ENCODE results near the gene HOXD4. TPM values are rescaled to one million over a fixed set of nuclear protein-coding genes. Genes with fewer than 3 reads are reported as not detected.

The HOXD4 gene
- not detected for total RNA-seq

- Mint-ChIP-seq H3K27me3 (ENCODE audit: low read depth) (peaks cover 88% of the 10 kb centered on the region), H3K4me3 (no peak within 1 kb of the TSS), H3K4me1 (ENCODE audit: low read depth) (no peaks in the 10 kb centered on the region), H3K27ac (no peak within 1 kb of the TSS), H3K36me3 (ENCODE audit: low read depth) (no peaks in the 10 kb centered on the region), H3K9me3 (ENCODE audit: insufficient read depth) (no peaks in the 10 kb centered on the region)
- ATAC-seq, result no peak
- POLR2A ChIA-PET, result no interaction called here
- CTCF ChIA-PET, result interaction anchor here (0.7 to 1.2 kb wide), 3 partner anchors 11 to 500 kb away, joined by 3 to 5 read pairs (median 3); no protein-coding TSS in a partner anchor
- DNase-seq, result no peak
Measured at GRCh38 chr2:176151442-176152287, at the start of gene HOXD4. TSS of gene HOXD4 (plus strand) at chr2:176151550. CDS start at chr2:176151634, 84 bp downstream.

DNA sequence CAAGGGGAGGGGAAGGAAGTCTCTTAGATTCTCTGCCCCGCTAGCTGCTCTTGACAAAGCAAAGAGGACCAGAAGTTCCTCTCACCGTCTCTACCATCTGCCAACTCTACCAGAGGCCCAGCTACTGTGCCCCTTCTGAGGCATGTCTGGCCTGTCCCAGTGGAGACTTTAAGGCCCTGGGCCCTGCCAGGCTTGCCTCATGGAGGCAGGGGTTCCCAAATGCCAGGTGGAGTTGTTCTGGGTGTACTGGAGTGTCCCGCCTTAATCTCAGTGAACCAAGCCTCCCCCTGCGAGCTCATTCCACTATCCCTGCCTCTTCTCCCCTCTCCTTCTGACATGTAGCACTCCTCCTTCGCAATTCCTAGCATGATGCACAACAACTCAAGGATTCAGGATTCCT is 49.5 kb upstream of the HOXD4 start:
- CTCF ChIA-PET, result interaction anchor here (1.0 to 1.1 kb wide), 3 partner anchors 9 to 25 kb away, joined by 4 read pairs; no protein-coding TSS in a partner anchor
- no peak overlapping the region for H3K4me3 Mint-ChIP-seq
- POLR2A ChIA-PET, result no interaction called here

GRCh38 chr2:176102309-176102866 is 49.0 kb upstream of the HOXD4 start:
- DNase-seq, result no peak
- POLR2A ChIA-PET, result no interaction called here
- Mint-ChIP-seq H3K4me1 (ENCODE audit: low read depth) (peaks cover 5% of the 10 kb centered on the region), H3K9me3 (ENCODE audit: insufficient read depth) (no peaks in the 10 kb centered on the region), H3K36me3 (ENCODE audit: low read depth) (peaks cover 6% of the 10 kb centered on the region), H3K27ac (no peak overlapping the region), H3K4me3 (no peak overlapping the region), H3K27me3 (ENCODE audit: low read depth) (peaks cover 85% of the 10 kb centered on the region)
- no peak for ATAC-seq
- CTCF ChIA-PET, result interaction anchor here (1.0 to 1.1 kb wide), 4 partner anchors 8 to 64 kb away, joined by 3 to 4 read pairs (median 4); no protein-coding TSS in a partner anchor

More for the DNA sequence above, 49.5 kb upstream of the HOXD4 start:
- DNase-seq (no peak), ATAC-seq (no peak)
- Mint-ChIP-seq H3K27me3 (ENCODE audit: low read depth) (peaks cover 85% of the 10 kb centered on the region), H3K27ac (no peak overlapping the region), H3K36me3 (ENCODE audit: low read depth) (peaks cover 6% of the 10 kb centered on the region), H3K4me1 (ENCODE audit: low read depth) (peaks cover 8% of the 10 kb centered on the region), H3K9me3 (ENCODE audit: insufficient read depth) (no peaks in the 10 kb centered on the region)

DNA sequence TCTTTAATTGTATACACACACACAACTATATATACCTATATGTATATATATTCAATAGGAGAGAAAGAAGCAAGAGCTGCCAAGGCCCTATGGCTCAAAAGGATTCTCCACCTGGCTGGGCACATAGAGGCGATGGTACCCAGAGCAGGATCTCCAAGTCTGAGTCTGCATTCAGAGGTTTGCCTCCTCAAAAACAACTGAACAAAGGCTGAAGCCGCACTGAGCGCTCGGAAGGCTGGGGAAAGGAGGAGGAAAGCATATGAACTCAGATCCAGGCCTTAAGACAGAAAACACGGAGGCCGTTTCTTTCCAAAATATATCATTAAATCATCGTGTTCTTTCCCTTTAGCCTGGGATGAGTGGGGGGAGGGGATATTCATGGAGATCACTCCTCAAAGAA is 48.2 kb upstream of the HOXD4 start:
- ChIA-PET POLR2A (no interaction called here), CTCF (interaction anchor here (1.1 kb wide), 1 partner anchor 63 kb away, joined by 3 read pairs; no protein-coding TSS in a partner anchor)
- no peak overlapping the region for H3K27ac Mint-ChIP-seq
- peaks cover 6% of the 10 kb centered on the region for H3K36me3 Mint-ChIP-seq (ENCODE audit: low read depth)
- no peak for DNase-seq
- no peak for ATAC-seq
- no peak overlapping the region for H3K4me3 Mint-ChIP-seq
- peaks cover 79% of the 10 kb centered on the region for H3K27me3 Mint-ChIP-seq (ENCODE audit: low read depth)
- no peaks in the 10 kb centered on the region for H3K9me3 Mint-ChIP-seq (ENCODE audit: insufficient read depth)
- H3K4me1 Mint-ChIP-seq (ENCODE audit: low read depth), result peaks cover 5% of the 10 kb centered on the region

DNA sequence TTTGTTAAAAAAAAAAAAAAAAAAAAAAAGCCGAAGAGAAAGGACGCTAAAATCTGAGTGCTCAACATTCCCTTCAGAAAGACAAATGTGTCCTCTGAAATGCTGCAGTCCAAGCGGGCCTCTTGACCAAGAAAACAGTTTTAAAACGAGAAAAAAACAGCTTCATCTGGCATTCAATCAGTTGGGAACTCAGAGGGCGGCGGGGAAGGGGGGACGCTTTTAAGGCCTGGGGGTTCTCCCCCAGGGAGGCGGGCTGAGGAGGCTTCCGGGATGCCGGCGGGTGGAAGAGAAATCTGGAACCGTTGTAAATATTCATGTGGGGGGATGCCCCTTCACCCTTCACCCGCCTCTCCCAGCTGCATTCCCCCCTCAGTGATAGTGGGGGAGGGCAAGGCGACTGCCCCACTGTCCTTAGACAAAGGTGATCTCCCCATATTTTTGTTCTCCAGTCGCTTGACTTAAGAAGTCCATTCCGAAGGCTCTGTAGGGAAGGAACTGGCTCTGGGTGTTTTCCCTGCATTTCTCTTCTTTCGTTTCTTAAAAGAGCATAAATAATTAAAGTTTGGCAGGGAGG is 47.5 kb upstream of the HOXD4 start:
- no peak for DNase-seq
- Mint-ChIP-seq H3K9me3 (ENCODE audit: insufficient read depth) (no peaks in the 10 kb centered on the region), H3K4me3 (no peak overlapping the region), H3K27ac (no peak overlapping the region), H3K36me3 (ENCODE audit: low read depth) (peaks cover 6% of the 10 kb centered on the region), H3K27me3 (ENCODE audit: low read depth) (peaks cover 78% of the 10 kb centered on the region), H3K4me1 (ENCODE audit: low read depth) (peaks cover 7% of the 10 kb centered on the region)
- ChIA-PET CTCF (interaction anchor here (1.1 kb wide), 1 partner anchor 21 kb away, joined by 4 read pairs; no protein-coding TSS in a partner anchor), POLR2A (interaction anchor here (1.0 kb wide), 1 partner anchor 10 kb away, joined by 3 read pairs; no protein-coding TSS in a partner anchor)
- ATAC-seq, result no peak

- no peaks in the 10 kb centered on the region for H3K9me3 Mint-ChIP-seq (ENCODE audit: insufficient read depth)
- ChIA-PET CTCF (interaction anchor here (0.7 to 1.1 kb wide), 3 partner anchors 22 to 29 kb away, joined by 3 to 4 read pairs (median 3); no protein-coding TSS in a partner anchor), POLR2A (interaction anchor here (1.0 kb wide), 1 partner anchor 10 kb away, joined by 3 read pairs; no protein-coding TSS in a partner anchor)
- DNase-seq (no peak), ATAC-seq (no peak)
- no peak overlapping the region for H3K27ac Mint-ChIP-seq
- H3K27me3 Mint-ChIP-seq (ENCODE audit: low read depth), result peaks cover 79% of the 10 kb centered on the region
- peaks cover 7% of the 10 kb centered on the region for H3K36me3 Mint-ChIP-seq (ENCODE audit: low read depth)
- H3K4me3 Mint-ChIP-seq, result no peak overlapping the region
- H3K4me1 Mint-ChIP-seq (ENCODE audit: low read depth), result peaks cover 10% of the 10 kb centered on the region
Measured at GRCh38 chr2:176104316-176105077, 46.9 kb upstream of the HOXD4 start.

DNA sequence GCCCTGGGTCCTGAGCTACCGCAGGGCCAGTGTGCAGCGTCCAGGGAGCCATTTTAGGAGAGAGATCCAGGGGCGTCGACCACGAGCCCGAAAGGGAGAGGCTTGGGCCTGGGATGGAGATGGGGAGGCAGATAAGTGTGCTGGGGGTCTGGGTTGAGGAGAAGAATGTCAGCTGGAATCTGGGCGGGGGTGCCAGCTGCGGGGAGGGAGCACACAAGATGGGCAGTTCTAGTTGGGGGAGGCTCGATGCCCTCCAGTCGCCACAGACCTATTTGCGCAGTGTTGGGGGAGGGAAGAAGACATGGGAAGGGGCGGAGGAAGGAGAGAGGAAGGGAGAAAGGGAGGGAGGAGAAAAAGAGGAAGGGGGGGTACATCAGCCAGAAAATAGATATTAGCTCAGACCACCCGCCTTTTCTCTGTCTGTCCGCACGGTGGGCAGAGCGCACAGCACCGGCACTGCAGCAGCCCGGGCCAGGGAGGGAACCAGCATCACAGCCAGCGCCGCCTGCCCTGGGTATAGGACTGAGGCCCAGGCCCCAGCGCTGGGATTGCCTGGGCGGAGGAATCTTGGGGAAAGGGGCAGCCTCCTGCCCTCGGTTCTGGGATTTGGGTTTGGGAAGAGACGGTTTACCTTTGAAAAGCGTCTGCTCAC is 46.1 kb upstream of the HOXD4 start:
- H3K4me3 Mint-ChIP-seq, result no peak overlapping the region
- peaks cover 82% of the 10 kb centered on the region for H3K27me3 Mint-ChIP-seq (ENCODE audit: low read depth)
- no peaks in the 10 kb centered on the region for H3K9me3 Mint-ChIP-seq (ENCODE audit: insufficient read depth)
- CTCF ChIA-PET, result interaction anchor here (0.7 to 0.8 kb wide), 2 partner anchors 21 to 30 kb away, joined by 3 read pairs; no protein-coding TSS in a partner anchor
- H3K27ac Mint-ChIP-seq, result peak overlapping the region; percentile 55
- DNase-seq (no peak), ATAC-seq (no peak)
- peaks cover 10% of the 10 kb centered on the region for H3K4me1 Mint-ChIP-seq (ENCODE audit: low read depth)
- POLR2A ChIA-PET, result no interaction called here
- peaks cover 6% of the 10 kb centered on the region for H3K36me3 Mint-ChIP-seq (ENCODE audit: low read depth)

- H3K4me1 Mint-ChIP-seq (ENCODE audit: low read depth), result peaks cover 10% of the 10 kb centered on the region
- no peak for DNase-seq
- peaks cover 6% of the 10 kb centered on the region for H3K36me3 Mint-ChIP-seq (ENCODE audit: low read depth)
- peaks cover 80% of the 10 kb centered on the region for H3K27me3 Mint-ChIP-seq (ENCODE audit: low read depth)
- ChIA-PET POLR2A (no interaction called here), CTCF (no interaction called here)
- peak overlapping the region; percentile 74 for H3K27ac Mint-ChIP-seq
- H3K4me3 Mint-ChIP-seq, result peak overlapping the region; percentile 33
- no peaks in the 10 kb centered on the region for H3K9me3 Mint-ChIP-seq (ENCODE audit: insufficient read depth)
- ATAC-seq, result no peak
Measured at GRCh38 chr2:176105730-176106580, 45.4 kb upstream of the HOXD4 start.

- CTCF ChIA-PET, result no interaction called here
- POLR2A ChIA-PET, result no interaction called here
- Mint-ChIP-seq H3K4me1 (ENCODE audit: low read depth) (peaks cover 10% of the 10 kb centered on the region), H3K27ac (peak within 1 kb of the TSS; percentile 74), H3K9me3 (ENCODE audit: insufficient read depth) (no peaks in the 10 kb centered on the region), H3K27me3 (ENCODE audit: low read depth) (peaks cover 80% of the 10 kb centered on the region), H3K36me3 (ENCODE audit: low read depth) (peaks cover 8% of the 10 kb centered on the region), H3K4me3 (peak within 1 kb of the TSS; percentile 33)
- DNase-seq (no peak), ATAC-seq (no peak)
Measured at GRCh38 chr2:176106581-176107539, 44.5 kb upstream of the HOXD4 start, which contains the start of gene HOXD11. TSS of gene HOXD11 (plus strand) at chr2:176107280. CDS start at chr2:176107356, 76 bp downstream.
